AG04450 (cell line): ENCODE data around the gene SIM2. TPM values are rescaled to one million over a fixed set of nuclear protein-coding genes. Genes with fewer than 3 reads are reported as not detected.
"Not testable (repeated sequence)": the region's sequence is repeated elsewhere in the genome, so short reads cannot be mapped to it uniquely, and the experiment has no call there.

Source experiments
- CTCF ChIA-PET: fragments of 300-600, 350-600 bp; formaldehyde crosslinking; extraction: SDS; loops from one replicate; lab custom pipeline; 2022; ENCODE audit warnings: antibody characterized with exemption, inconsistent platforms; lab: Charles Lee
- POLR2A ChIA-PET: fragments of 350-600 bp; formaldehyde crosslinking; extraction: SDS; loops from one replicate; lab custom pipeline; 2021; ENCODE audit warnings: antibody characterized with exemption, inconsistent platforms; lab: Yijun Ruan, JAX
- DNase-seq: peaks from one replicate; pipeline ENCODE4 v3.0.0-alpha.2; 2011; ENCODE audit warnings: low read depth, low spot score
- H3K27ac ChIP-seq: one replicate; pipeline ENCODE4 v1.5.1; 2012; ENCODE audit warnings: low read depth, low read length, control low read depth
- H3K27me3 ChIP-seq: one replicate; pipeline ENCODE4 v1.6.0; 2012; ENCODE audit warnings: low read length; ENCODE audit not compliant: control insufficient read depth, insufficient read depth
- H3K4me3 ChIP-seq: 2 replicates; pipeline ENCODE4 v1.5.1; 2011; ENCODE audit warnings: mild to moderate bottlenecking, low read depth, low read length, control low read depth
- H3K9me3 ChIP-seq: 2 replicates; pipeline ENCODE4 v1.5.1; 2012; ENCODE audit warnings: low read length; ENCODE audit not compliant: control insufficient read depth, insufficient read depth
- polyA minus RNA-seq: library from RNA; depleted of rRNA, polyadenylated mRNA; stranded (reverse); fragments of >200 nt; gene quantifications from 2 replicates; pipeline ENCODE4 v1.2.3, GENCODE V29; 2011; rRNA and poly(A)+ RNA removed
- polyA plus RNA-seq: library from polyadenylated mRNA; depleted of rRNA; stranded (reverse); fragments of >200 nt; gene quantifications from 2 replicates; pipeline ENCODE4 v1.2.3, GENCODE V29; 2011; rRNA removed
- TF ChIP-seq, protein P1 (sequence below): IDR thresholded peaks from 2 replicates; pipeline ENCODE4 v1.5.1; 2011; ENCODE audit warnings: low read depth, low read length, control low read depth, inconsistent platforms

SIM2 gene
- 0.30 and 0.46 TPM in 2 replicates for polyA plus RNA-seq
- 0.26 and 0.78 TPM in 2 replicates for polyA minus RNA-seq

DNA sequence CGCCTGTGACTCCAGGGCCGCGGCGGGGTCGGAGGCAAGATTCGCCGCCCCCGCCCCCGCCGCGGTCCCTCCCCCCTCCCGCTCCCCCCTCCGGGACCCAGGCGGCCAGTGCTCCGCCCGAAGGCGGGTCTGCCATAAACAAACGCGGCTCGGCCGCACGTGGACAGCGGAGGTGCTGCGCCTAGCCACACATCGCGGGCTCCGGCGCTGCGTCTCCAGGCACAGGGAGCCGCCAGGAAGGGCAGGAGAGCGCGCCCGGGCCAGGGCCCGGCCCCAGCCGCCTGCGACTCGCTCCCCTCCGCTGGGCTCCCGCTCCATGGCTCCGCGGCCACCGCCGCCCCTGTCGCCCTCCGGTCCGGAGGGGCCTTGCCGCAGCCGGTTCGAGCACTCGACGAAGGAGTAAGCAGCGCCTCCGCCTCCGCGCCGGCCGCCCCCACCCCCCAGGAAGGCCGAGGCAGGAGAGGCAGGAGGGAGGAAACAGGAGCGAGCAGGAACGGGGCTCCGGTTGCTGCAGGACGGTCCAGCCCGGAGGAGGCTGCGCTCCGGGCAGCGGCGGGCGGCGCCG, at the start of gene SIM2:
SIM2 (plus strand) TSS at position 135 of the 565 bp plus-strand sequence. CDS start 632 bp downstream, outside the sequence.
- CTCF ChIA-PET: no interaction called here
- no peak within 1 kb of the TSS for H3K27ac ChIP-seq

DNA sequence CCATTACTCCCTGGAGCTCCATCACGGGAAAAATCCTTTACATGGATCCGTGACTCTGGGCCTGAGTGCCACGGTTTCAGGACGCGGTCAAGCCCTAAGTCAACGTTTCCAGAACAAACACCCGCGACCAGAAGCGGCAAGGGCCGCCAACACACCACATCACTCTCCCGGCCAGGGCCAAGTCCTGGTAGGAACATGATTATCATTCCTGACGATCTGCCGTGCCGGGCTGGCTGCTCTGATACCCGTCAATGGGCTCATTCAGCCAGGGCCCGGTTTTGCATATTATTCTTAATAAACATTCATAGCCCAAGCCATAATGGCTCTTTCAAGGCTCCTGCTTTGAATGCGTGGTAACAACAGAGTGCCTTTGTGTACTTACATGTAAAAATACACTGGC, 44.6 kb upstream of the SIM2 start:
- H3K9me3 ChIP-seq: no peaks in the 10 kb centered on the region
- H3K27me3 ChIP-seq: peaks cover 11% of the 10 kb centered on the region
- POLR2A ChIA-PET: no interaction called here
- TF ChIP-seq, protein P1, sequence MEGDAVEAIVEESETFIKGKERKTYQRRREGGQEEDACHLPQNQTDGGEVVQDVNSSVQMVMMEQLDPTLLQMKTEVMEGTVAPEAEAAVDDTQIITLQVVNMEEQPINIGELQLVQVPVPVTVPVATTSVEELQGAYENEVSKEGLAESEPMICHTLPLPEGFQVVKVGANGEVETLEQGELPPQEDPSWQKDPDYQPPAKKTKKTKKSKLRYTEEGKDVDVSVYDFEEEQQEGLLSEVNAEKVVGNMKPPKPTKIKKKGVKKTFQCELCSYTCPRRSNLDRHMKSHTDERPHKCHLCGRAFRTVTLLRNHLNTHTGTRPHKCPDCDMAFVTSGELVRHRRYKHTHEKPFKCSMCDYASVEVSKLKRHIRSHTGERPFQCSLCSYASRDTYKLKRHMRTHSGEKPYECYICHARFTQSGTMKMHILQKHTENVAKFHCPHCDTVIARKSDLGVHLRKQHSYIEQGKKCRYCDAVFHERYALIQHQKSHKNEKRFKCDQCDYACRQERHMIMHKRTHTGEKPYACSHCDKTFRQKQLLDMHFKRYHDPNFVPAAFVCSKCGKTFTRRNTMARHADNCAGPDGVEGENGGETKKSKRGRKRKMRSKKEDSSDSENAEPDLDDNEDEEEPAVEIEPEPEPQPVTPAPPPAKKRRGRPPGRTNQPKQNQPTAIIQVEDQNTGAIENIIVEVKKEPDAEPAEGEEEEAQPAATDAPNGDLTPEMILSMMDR: no peak
- H3K4me3 ChIP-seq: no peak overlapping the region
- no peak overlapping the region for H3K27ac ChIP-seq
- CTCF ChIA-PET: interaction anchor here (2.3 kb wide), 1 partner anchor 24 kb away, joined by 10 read pairs; no protein-coding TSS in a partner anchor
- DNase-seq: no peak

More for the DNA sequence above, at the start of gene SIM2:
- H3K4me3 ChIP-seq: no peak within 1 kb of the TSS
- DNase-seq: no peak
- TF ChIP-seq, protein P1: no peak
- H3K9me3 ChIP-seq: peaks cover 13% of the 10 kb centered on the region; the same call in 1 of the 2 replicates
- peaks cover 90% of the 10 kb centered on the region for H3K27me3 ChIP-seq
- POLR2A ChIA-PET: no interaction called here

DNA sequence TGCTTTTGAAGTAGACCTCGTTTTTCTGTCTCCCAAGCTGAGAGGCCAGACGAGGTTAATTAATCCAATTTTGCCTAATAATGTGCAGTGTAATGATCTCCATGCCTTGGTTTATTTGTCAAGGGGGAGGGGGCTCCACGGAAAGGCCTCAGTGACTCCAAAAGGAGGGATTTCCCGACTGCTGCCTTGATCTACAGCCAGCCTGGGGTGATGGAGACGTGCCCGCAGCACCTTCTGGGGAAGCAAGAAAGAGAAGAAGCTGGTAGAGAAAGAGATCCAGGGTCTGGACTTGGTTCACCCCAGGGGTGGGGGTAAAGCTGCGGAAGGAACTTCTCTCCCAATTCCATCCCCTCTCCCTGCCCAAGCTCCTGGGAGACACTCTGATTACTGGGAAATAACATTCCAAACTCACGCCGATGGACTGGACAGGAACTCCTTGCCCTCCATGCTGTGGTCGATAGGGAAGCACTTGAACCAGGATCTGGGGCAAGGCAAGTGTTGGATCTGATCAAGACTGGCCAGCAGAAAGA, 44.1 kb upstream of the SIM2 start:
- Histone ChIP-seq H3K27ac (no peak overlapping the region), H3K27me3 (peaks cover 11% of the 10 kb centered on the region), H3K4me3 (no peak overlapping the region), H3K9me3 (no peaks in the 10 kb centered on the region)
- TF ChIP-seq, protein P1: no peak
- no peak for DNase-seq
- ChIA-PET CTCF (interaction anchor here (2.3 kb wide), 1 partner anchor 24 kb away, joined by 10 read pairs; no protein-coding TSS in a partner anchor), POLR2A (no interaction called here)

- ChIA-PET CTCF (interaction anchor here (0.6 kb wide), 1 partner anchor 81 kb away, joined by 3 read pairs; no protein-coding TSS in a partner anchor), POLR2A (no interaction called here)
- DNase-seq: no peak
- H3K4me3 ChIP-seq: no peak overlapping the region
- H3K27me3 ChIP-seq: peaks cover 11% of the 10 kb centered on the region
- no peak overlapping the region for H3K27ac ChIP-seq
- no peaks in the 10 kb centered on the region for H3K9me3 ChIP-seq
- TF ChIP-seq, protein P1: no peak
These were observed 42.8 kb upstream of the SIM2 start for GRCh38 chr21:36656138-36656537.

GRCh38 chr21:36657290-36657689, 41.6 kb upstream of the SIM2 start:
- H3K27ac ChIP-seq, H3K9me3 ChIP-seq, H3K4me3 ChIP-seq, H3K27me3 ChIP-seq, DNase-seq, POLR2A ChIA-PET: not testable (repeated sequence)
- CTCF ChIA-PET: interaction anchor here (0.7 kb wide), 1 partner anchor 288 kb away, joined by 3 read pairs; no protein-coding TSS in a partner anchor
